NT2/D1 (cell line): Measurements from ENCODE around the gene MZF1.

ENCODE experiments used
- SUZ12 ChIP-seq: IDR thresholded peaks from 2 replicates; pipeline ENCODE4 v1.6.1; 2011; ENCODE audit not compliant: insufficient read length, insufficient read depth; ENCODE audit errors: extremely low read depth
- YY1 ChIP-seq: IDR thresholded peaks from 2 replicates; pipeline ENCODE4 v1.6.1; 2011; ENCODE audit not compliant: insufficient read length, insufficient read depth
- ZNF274 ChIP-seq: IDR thresholded peaks from 2 replicates; pipeline ENCODE4 v1.6.1; 2011; ENCODE audit warnings: mild to moderate bottlenecking, low read depth, low read length

- TF ChIP-seq ZNF274, result no peak
- TF ChIP-seq YY1, result no peak
- TF ChIP-seq SUZ12, result no peak
Observed at GRCh38 chr19:58521651-58522050, 51.5 kb downstream of the MZF1 start.
